Hematopoietic multipotent progenitor cell treated with erythropoietin and hydrocortisone succinate and interleukin-3 and kit ligand, for 15 days (in vitro differentiated cells): ENCODE results near the gene ARL6IP6.

Source experiments
- DNase-seq: peaks from one replicate; pipeline ENCODE4 v3.0.0-alpha.2; 2015; ENCODE audit warnings: low spot score

ARL6IP6 gene

GRCh38 chr2:152718076-152718908 is at the start of gene ARL6IP6:
ARL6IP6 (plus strand) TSS chr2:152718620; CDS start chr2:152718625, 5 bp downstream.
- peak; percentile 92 for DNase-seq

GRCh38 chr2:152674334-152674733 is 44.1 kb upstream of the ARL6IP6 start:
- DNase-seq: no peak

GRCh38 chr2:152676461-152676860 is 42.0 kb upstream of the ARL6IP6 start:
- no peak for DNase-seq

GRCh38 chr2:152678808-152679207 is 39.6 kb upstream of the ARL6IP6 start:
- no peak for DNase-seq

- no peak for DNase-seq
These were observed 35.8 kb upstream of the ARL6IP6 start for GRCh38 chr2:152682663-152683062.

GRCh38 chr2:152683400-152683799 is 35.0 kb upstream of the ARL6IP6 start:
- no peak for DNase-seq

GRCh38 chr2:152686321-152686720 is 32.1 kb upstream of the ARL6IP6 start:
- DNase-seq: no peak

- DNase-seq: no peak
These were observed 25.4 kb upstream of the ARL6IP6 start for GRCh38 chr2:152693033-152693432.

GRCh38 chr2:152694161-152694661 is 24.2 kb upstream of the ARL6IP6 start:
- peak; percentile 61 for DNase-seq

- DNase-seq: no peak
These were observed 22.7 kb upstream of the ARL6IP6 start for GRCh38 chr2:152695763-152696162.

GRCh38 chr2:152696476-152696875 is 21.9 kb upstream of the ARL6IP6 start:
- no peak for DNase-seq

GRCh38 chr2:152701198-152701597 is 17.2 kb upstream of the ARL6IP6 start:
- no peak for DNase-seq

- DNase-seq: no peak
These were observed 11.9 kb upstream of the ARL6IP6 start for GRCh38 chr2:152706477-152707021.

- no peak for DNase-seq
These were observed 9.7 kb upstream of the ARL6IP6 start for GRCh38 chr2:152708742-152709141.

- DNase-seq: no peak
These were observed 7.7 kb upstream of the ARL6IP6 start for GRCh38 chr2:152710713-152711112.

- no peak for DNase-seq
These were observed 3.3 kb upstream of the ARL6IP6 start for GRCh38 chr2:152715112-152715511.

- peak; percentile 57 for DNase-seq
These were observed 2.5 kb upstream of the ARL6IP6 start for GRCh38 chr2:152715854-152716428.

- DNase-seq: peak; percentile 42
These were observed 1.6 kb upstream of the ARL6IP6 start for GRCh38 chr2:152716805-152717227.

- peak; percentile 99 for DNase-seq
These were observed 968 bp upstream of the ARL6IP6 start, which contains the start of gene PRPF40A for GRCh38 chr2:152717228-152718075. PRPF40A (minus strand) TSS chr2:152717461; CDS start chr2:152717439, 22 bp downstream.

GRCh38 chr2:152718909-152719645 is 657 bp downstream of the ARL6IP6 start:
- DNase-seq: peak; percentile 79

- DNase-seq: no peak
These were observed 2.4 kb downstream of the ARL6IP6 start for GRCh38 chr2:152720794-152721193.
